ENCODE measurements around the gene ADRB2. TPM values are rescaled to one million over a fixed set of nuclear protein-coding genes. Genes with fewer than 3 reads are reported as not detected.

The ADRB2 gene
- total RNA-seq, 1 donor, result under 0.01 TPM

DNA sequence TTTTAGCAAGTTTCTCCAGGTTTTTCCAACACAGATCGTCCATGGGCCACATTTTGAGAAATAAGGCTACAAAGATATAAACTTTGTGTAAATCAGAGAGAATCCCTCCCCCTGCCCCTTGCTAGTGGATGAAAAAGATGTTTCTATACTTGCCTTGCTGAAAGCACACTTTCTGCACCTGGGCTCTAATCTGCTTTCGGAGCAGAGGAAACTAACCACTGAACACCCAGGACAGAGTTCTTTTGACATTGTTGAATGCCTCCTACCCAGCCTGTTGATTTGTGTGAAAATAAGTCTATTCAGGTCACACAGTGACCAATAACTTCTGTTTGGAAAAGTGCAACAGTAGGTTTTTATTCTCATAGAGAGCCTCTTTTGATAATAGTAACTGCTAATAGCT is 7.5 kb downstream of the ADRB2 start:
- Histone ChIP-seq H3K9me3 (ENCODE audit: low read depth, low read length) (no peaks in the 10 kb centered on the region), H3K4me2 (ENCODE audit: insufficient read depth, low read length) (no peak overlapping the region), H3K79me2 (ENCODE audit: insufficient read depth, low read length) (peaks cover 48% of the 10 kb centered on the region), H3K4me1 (ENCODE audit: insufficient read depth, low read length) (peaks cover 3% of the 10 kb centered on the region), H3K4me3 (ENCODE audit: insufficient read depth, low read length) (no peak overlapping the region), H2AFZ (ENCODE audit: low read length) (no peak overlapping the region), H3K27ac (ENCODE audit: low read depth, low read length) (no peak overlapping the region), H3K27me3 (ENCODE audit: insufficient read depth, low read length) (no peaks in the 10 kb centered on the region), H3K36me3 (ENCODE audit: insufficient read depth, low read length) (no peaks in the 10 kb centered on the region), H4K20me1 (ENCODE audit: insufficient read depth, low read length) (no peaks in the 10 kb centered on the region)
- TF ChIP-seq, protein P1, sequence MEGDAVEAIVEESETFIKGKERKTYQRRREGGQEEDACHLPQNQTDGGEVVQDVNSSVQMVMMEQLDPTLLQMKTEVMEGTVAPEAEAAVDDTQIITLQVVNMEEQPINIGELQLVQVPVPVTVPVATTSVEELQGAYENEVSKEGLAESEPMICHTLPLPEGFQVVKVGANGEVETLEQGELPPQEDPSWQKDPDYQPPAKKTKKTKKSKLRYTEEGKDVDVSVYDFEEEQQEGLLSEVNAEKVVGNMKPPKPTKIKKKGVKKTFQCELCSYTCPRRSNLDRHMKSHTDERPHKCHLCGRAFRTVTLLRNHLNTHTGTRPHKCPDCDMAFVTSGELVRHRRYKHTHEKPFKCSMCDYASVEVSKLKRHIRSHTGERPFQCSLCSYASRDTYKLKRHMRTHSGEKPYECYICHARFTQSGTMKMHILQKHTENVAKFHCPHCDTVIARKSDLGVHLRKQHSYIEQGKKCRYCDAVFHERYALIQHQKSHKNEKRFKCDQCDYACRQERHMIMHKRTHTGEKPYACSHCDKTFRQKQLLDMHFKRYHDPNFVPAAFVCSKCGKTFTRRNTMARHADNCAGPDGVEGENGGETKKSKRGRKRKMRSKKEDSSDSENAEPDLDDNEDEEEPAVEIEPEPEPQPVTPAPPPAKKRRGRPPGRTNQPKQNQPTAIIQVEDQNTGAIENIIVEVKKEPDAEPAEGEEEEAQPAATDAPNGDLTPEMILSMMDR (IDR thresholded peaks at IDR 0.05; ENCODE audit: extremely low read depth, low read depth, low read length), result no peak
- no peak for DNase-seq (ENCODE audit: insufficient read length, low spot score, missing footprints)

DNA sequence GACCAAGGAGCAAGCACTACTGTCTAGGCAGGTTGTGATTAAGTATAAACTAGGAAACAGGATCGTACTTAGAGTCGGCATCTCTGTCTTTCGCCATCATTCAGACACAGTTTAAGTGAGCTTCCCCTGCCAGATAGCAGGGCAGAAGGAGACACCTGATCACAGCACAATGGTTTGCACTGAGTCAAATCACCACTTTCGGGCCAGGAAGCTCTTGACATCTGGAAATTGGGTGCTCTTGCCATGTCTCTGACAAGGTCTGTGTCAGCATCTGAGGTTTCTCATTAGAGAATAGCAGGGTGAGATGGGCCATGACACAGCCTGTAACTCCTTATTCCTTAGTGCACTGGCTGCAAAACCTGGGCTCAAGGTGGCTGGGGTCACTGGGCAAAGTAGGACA is 8.3 kb downstream of the ADRB2 start:
- Histone ChIP-seq H4K20me1 (ENCODE audit: insufficient read depth, low read length) (no peaks in the 10 kb centered on the region), H3K27ac (ENCODE audit: low read depth, low read length) (no peak overlapping the region), H3K36me3 (ENCODE audit: insufficient read depth, low read length) (no peaks in the 10 kb centered on the region), H3K4me3 (ENCODE audit: insufficient read depth, low read length) (no peak overlapping the region), H3K27me3 (ENCODE audit: insufficient read depth, low read length) (no peaks in the 10 kb centered on the region), H3K9me3 (ENCODE audit: low read depth, low read length) (no peaks in the 10 kb centered on the region), H3K4me1 (ENCODE audit: insufficient read depth, low read length) (no peaks in the 10 kb centered on the region), H3K4me2 (ENCODE audit: insufficient read depth, low read length) (no peak overlapping the region), H3K79me2 (ENCODE audit: insufficient read depth, low read length) (peaks cover 40% of the 10 kb centered on the region), H2AFZ (ENCODE audit: low read length) (peak overlapping the region; percentile 6)
- TF ChIP-seq, protein P1 (IDR thresholded peaks at IDR 0.05; ENCODE audit: extremely low read depth, low read depth, low read length), result no peak
- no peak for DNase-seq (ENCODE audit: insufficient read length, low spot score, missing footprints)

GRCh38 chr5:148836272-148837250 is 10.2 kb downstream of the ADRB2 start:
- TF ChIP-seq, protein P1 (IDR thresholded peaks at IDR 0.05; ENCODE audit: extremely low read depth, low read depth, low read length), result no peak

GRCh38 chr5:148837383-148837782 is 11.0 kb downstream of the ADRB2 start:
- Histone ChIP-seq H3K9me3 (ENCODE audit: low read depth, low read length) (no peaks in the 10 kb centered on the region), H3K27me3 (ENCODE audit: insufficient read depth, low read length) (no peaks in the 10 kb centered on the region), H4K20me1 (ENCODE audit: insufficient read depth, low read length) (no peaks in the 10 kb centered on the region), H3K79me2 (ENCODE audit: insufficient read depth, low read length) (peaks cover 17% of the 10 kb centered on the region), H3K4me1 (ENCODE audit: insufficient read depth, low read length) (peaks cover 2% of the 10 kb centered on the region), H3K36me3 (ENCODE audit: insufficient read depth, low read length) (no peaks in the 10 kb centered on the region), H3K4me3 (ENCODE audit: insufficient read depth, low read length) (no peak overlapping the region), H3K27ac (ENCODE audit: low read depth, low read length) (no peak overlapping the region), H2AFZ (ENCODE audit: low read length) (no peak overlapping the region), H3K4me2 (ENCODE audit: insufficient read depth, low read length) (no peak overlapping the region)
- TF ChIP-seq, protein P1 (IDR thresholded peaks at IDR 0.05; ENCODE audit: extremely low read depth, low read depth, low read length), result no peak
- DNase-seq (ENCODE audit: insufficient read length, low spot score, missing footprints), result no peak

More at GRCh38 chr5:148836272-148837250, 10.2 kb downstream of the ADRB2 start:
- Histone ChIP-seq H3K4me3 (ENCODE audit: insufficient read depth, low read length) (no peak overlapping the region), H3K4me1 (ENCODE audit: insufficient read depth, low read length) (peaks cover 2% of the 10 kb centered on the region), H3K36me3 (ENCODE audit: insufficient read depth, low read length) (no peaks in the 10 kb centered on the region), H2AFZ (ENCODE audit: low read length) (no peak overlapping the region), H3K4me2 (ENCODE audit: insufficient read depth, low read length) (no peak overlapping the region), H3K27me3 (ENCODE audit: insufficient read depth, low read length) (no peaks in the 10 kb centered on the region), H3K9me3 (ENCODE audit: low read depth, low read length) (no peaks in the 10 kb centered on the region), H4K20me1 (ENCODE audit: insufficient read depth, low read length) (no peaks in the 10 kb centered on the region), H3K79me2 (ENCODE audit: insufficient read depth, low read length) (peaks cover 22% of the 10 kb centered on the region), H3K27ac (ENCODE audit: low read depth, low read length) (no peak overlapping the region)
- DNase-seq (ENCODE audit: insufficient read length, low spot score, missing footprints), result no peak

Data from osteoblast (primary cell).